Subcutaneous abdominal adipose tissue (tissue), 5 donors: ENCODE data around the gene GYPE.
"Not testable (repeated sequence)": the region's sequence is repeated elsewhere in the genome, so short reads cannot be mapped to it uniquely, and the experiment has no call there.

Source experiments
- H3K27ac ChIP-seq: one replicate; pipeline ENCODE4 v1.7.0; 2013; ENCODE audit warnings: low read depth, mild to moderate bottlenecking, inconsistent platforms, low read length, moderate library complexity
- H3K27me3 ChIP-seq, 5 donors: one replicate each; pipeline ENCODE4 v1.7.0; 2013; ENCODE audit warnings: low read length in 5 of 5, inconsistent platforms in 1 of 5; ENCODE audit not compliant: control insufficient read depth in 5 of 5, insufficient read depth in 4 of 5
- H3K36me3 ChIP-seq, 5 donors: one replicate each; pipeline ENCODE4 v1.7.0; 2013; ENCODE audit warnings: low read length in 5 of 5; ENCODE audit not compliant: control insufficient read depth in 5 of 5, insufficient read depth in 5 of 5
- H3K4me1 ChIP-seq, 5 donors: one replicate each; pipeline ENCODE4 v1.7.0; 2013; ENCODE audit warnings: low read length in 5 of 5, mild to moderate bottlenecking in 3 of 5, moderate library complexity in 1 of 5; ENCODE audit not compliant: control insufficient read depth in 5 of 5, insufficient read depth in 5 of 5
- H3K4me3 ChIP-seq, 5 donors: one replicate each; pipeline ENCODE4 v1.7.0; 2013; ENCODE audit warnings: low read length in 5 of 5, low read depth in 1 of 5
- H3K9ac ChIP-seq, 5 donors: one replicate each; pipeline ENCODE4 v1.7.0; 2013; ENCODE audit warnings: low read length in 5 of 5, mild to moderate bottlenecking in 4 of 5, moderate library complexity in 3 of 5
- H3K9me3 ChIP-seq, 5 donors: one replicate each; pipeline ENCODE4 v1.7.0; 2013; ENCODE audit warnings: low read length in 5 of 5; ENCODE audit not compliant: control insufficient read depth in 5 of 5
- donor health status: healthy.
- donor health status: healthy.
- donor health status: healthy.
- donor health status: healthy.
- donor health status: healthy.

Gene GYPE

GRCh38 chr4:143842624-143843505, 62.5 kb downstream of the GYPE start:
- not testable (repeated sequence) for H3K4me1 ChIP-seq, H3K9ac ChIP-seq, H3K4me3 ChIP-seq, H3K36me3 ChIP-seq, H3K27me3 ChIP-seq, H3K9me3 ChIP-seq, H3K27ac ChIP-seq

GRCh38 chr4:143839413-143839812, 65.9 kb downstream of the GYPE start:
- not testable (repeated sequence) for H3K27me3 ChIP-seq, H3K4me1 ChIP-seq, H3K9ac ChIP-seq, H3K27ac ChIP-seq, H3K9me3 ChIP-seq, H3K4me3 ChIP-seq, H3K36me3 ChIP-seq

GRCh38 chr4:143834196-143834595, 71.2 kb downstream of the GYPE start:
- H3K4me3 ChIP-seq, H3K27me3 ChIP-seq, H3K4me1 ChIP-seq, H3K36me3 ChIP-seq, H3K9ac ChIP-seq, H3K9me3 ChIP-seq, H3K27ac ChIP-seq: not testable (repeated sequence)

GRCh38 chr4:143833676-143834075, 71.7 kb downstream of the GYPE start:
- not testable (repeated sequence) for H3K36me3 ChIP-seq, H3K27ac ChIP-seq, H3K9ac ChIP-seq, H3K4me3 ChIP-seq, H3K4me1 ChIP-seq, H3K9me3 ChIP-seq, H3K27me3 ChIP-seq

GRCh38 chr4:143830576-143830975, 74.8 kb downstream of the GYPE start:
- not testable (repeated sequence) for H3K4me1 ChIP-seq, H3K36me3 ChIP-seq, H3K27ac ChIP-seq, H3K9ac ChIP-seq, H3K4me3 ChIP-seq, H3K9me3 ChIP-seq, H3K27me3 ChIP-seq

GRCh38 chr4:143829239-143829620, 76.1 kb downstream of the GYPE start:
- H3K4me1 ChIP-seq, H3K9ac ChIP-seq, H3K4me3 ChIP-seq, H3K27ac ChIP-seq, H3K9me3 ChIP-seq, H3K36me3 ChIP-seq, H3K27me3 ChIP-seq: not testable (repeated sequence)
